ENCODE results near the gene DENND1A.

Gene DENND1A

DNA sequence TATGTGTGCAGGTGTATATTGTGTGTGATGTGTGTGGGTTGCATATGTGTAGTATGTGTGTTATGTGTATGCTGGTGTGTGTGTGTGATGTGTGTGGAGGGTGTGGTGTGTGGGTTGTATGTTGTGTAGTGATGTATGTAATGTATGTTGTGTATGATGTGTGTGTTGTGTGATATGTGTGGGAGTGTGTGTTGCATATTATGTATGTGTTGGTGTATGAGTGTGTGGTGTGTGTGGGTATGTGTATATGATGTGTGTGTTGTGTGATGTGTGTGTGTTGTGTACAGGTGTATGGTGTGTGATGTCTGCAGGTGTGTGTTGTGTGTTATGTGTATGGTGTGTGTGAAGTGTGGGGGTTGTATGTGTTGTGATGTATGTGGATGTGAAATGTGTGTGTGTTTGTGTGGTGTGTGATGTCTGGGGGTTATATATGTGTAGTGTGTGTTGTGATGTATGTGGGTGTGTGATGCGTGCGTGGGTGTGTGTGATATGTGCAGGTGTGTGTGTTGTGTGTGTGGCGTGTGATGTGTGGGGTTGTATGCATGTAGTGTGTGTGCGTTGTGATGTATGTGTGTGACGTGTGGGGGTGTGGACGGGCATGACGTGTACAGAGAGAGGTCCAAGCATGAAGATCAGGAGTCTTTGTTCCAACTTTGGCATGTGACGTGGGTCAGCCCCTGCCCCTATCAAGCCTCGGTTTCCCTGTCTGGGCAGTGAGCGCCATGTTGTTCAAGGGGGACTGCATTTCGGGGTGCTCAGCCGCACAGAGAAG, 582.5 kb downstream of the DENND1A start:
- Histone ChIP-seq H3F3A (ENCODE audit: low read depth) (no peaks in the 10 kb centered on the region), H3K9me2 (replicated peaks; ENCODE audit: low read depth, low read length) (no peaks in the 10 kb centered on the region), H3K9me3 (ENCODE audit: insufficient read depth, low read depth, low read length) (no peaks in the 10 kb centered on the region), H3K9ac (ENCODE audit: low read depth, low read length, poor library complexity, severe bottlenecking) (no peak overlapping the region), H3K79me2 (ENCODE audit: insufficient read depth, low read length) (no peaks in the 10 kb centered on the region), H3K4me1 (ENCODE audit: insufficient read depth, low read length, poor library complexity, severe bottlenecking) (no peaks in the 10 kb centered on the region), H4K20me1 (ENCODE audit: insufficient read depth, low read length, poor library complexity, severe bottlenecking) (no peaks in the 10 kb centered on the region), H2AFZ (ENCODE audit: low read length) (no peak overlapping the region), H3K36me3 (ENCODE audit: insufficient read depth, low read length) (no peaks in the 10 kb centered on the region), H3K4me3 (ENCODE audit: low read length, poor library complexity, severe bottlenecking) (no peak overlapping the region), H3K27me3 (ENCODE audit: insufficient read depth, low read length, poor library complexity, severe bottlenecking) (no peaks in the 10 kb centered on the region), H3K4me2 (ENCODE audit: low read depth, low read length, poor library complexity, severe bottlenecking) (no peak overlapping the region)
- TF ChIP-seq, protein P1, sequence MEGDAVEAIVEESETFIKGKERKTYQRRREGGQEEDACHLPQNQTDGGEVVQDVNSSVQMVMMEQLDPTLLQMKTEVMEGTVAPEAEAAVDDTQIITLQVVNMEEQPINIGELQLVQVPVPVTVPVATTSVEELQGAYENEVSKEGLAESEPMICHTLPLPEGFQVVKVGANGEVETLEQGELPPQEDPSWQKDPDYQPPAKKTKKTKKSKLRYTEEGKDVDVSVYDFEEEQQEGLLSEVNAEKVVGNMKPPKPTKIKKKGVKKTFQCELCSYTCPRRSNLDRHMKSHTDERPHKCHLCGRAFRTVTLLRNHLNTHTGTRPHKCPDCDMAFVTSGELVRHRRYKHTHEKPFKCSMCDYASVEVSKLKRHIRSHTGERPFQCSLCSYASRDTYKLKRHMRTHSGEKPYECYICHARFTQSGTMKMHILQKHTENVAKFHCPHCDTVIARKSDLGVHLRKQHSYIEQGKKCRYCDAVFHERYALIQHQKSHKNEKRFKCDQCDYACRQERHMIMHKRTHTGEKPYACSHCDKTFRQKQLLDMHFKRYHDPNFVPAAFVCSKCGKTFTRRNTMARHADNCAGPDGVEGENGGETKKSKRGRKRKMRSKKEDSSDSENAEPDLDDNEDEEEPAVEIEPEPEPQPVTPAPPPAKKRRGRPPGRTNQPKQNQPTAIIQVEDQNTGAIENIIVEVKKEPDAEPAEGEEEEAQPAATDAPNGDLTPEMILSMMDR (conservative IDR thresholded peaks at IDR 0.05; ENCODE audit: low read length), result no peak

DNA sequence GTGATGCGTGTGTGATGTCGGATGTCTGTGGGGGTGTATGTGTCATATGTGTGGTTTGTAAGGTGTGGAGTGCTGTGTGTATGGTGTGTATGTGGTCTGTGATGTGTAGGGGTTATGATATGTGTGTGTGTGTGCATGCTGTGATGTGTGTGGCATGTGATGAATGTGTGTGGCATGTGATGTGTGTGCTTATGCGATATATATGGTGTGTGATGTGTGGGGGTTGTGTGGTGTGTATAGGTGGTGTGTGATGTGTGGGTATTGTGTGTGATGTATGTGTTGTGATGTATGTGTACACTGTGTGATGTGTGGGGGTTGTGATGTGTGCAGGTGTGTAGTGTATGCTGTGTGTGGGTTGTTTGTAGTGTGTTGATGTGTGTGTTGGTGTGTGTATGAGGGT, 583.1 kb downstream of the DENND1A start:
- Histone ChIP-seq H3F3A (ENCODE audit: low read depth) (no peaks in the 10 kb centered on the region), H3K4me3 (ENCODE audit: low read length, poor library complexity, severe bottlenecking) (no peak overlapping the region), H3K36me3 (ENCODE audit: insufficient read depth, low read length) (no peaks in the 10 kb centered on the region), H3K9me2 (replicated peaks; ENCODE audit: low read depth, low read length) (no peaks in the 10 kb centered on the region), H3K9ac (ENCODE audit: low read depth, low read length, poor library complexity, severe bottlenecking) (no peak overlapping the region), H3K27me3 (ENCODE audit: insufficient read depth, low read length, poor library complexity, severe bottlenecking) (no peaks in the 10 kb centered on the region), H3K79me2 (ENCODE audit: insufficient read depth, low read length) (no peaks in the 10 kb centered on the region), H3K4me1 (ENCODE audit: insufficient read depth, low read length, poor library complexity, severe bottlenecking) (no peaks in the 10 kb centered on the region), H3K4me2 (ENCODE audit: low read depth, low read length, poor library complexity, severe bottlenecking) (no peak overlapping the region), H3K9me3 (ENCODE audit: insufficient read depth, low read depth, low read length) (no peaks in the 10 kb centered on the region), H4K20me1 (ENCODE audit: insufficient read depth, low read length, poor library complexity, severe bottlenecking) (no peaks in the 10 kb centered on the region), H2AFZ (ENCODE audit: low read length) (no peak overlapping the region)
- TF ChIP-seq, protein P1 (conservative IDR thresholded peaks at IDR 0.05; ENCODE audit: low read length), result no peak
- no peak for TF ChIP-seq EZH2phosphoT487 (IDR thresholded peaks at IDR 0.05; ENCODE audit: borderline replicate concordance)

DNA sequence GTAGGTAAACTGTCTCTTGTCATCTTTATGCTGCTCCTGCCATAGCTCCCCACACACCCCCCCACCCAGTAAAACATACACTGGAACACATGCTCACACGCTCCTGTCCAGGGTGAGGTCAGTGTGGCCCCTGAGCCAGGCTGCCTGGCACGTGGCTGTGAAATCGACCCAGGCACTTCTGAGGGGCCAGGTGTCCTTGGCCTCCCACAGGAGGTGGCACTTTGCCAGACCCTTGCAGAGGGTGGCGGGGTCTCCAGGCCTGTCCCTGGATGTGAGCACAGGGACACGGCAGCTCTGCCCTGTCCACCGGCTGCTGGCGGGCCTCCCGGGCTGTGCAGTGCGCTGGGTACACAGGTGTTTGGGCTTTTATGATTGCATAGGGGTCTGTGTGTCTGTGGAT, 583.9 kb downstream of the DENND1A start:
- TF ChIP-seq, protein P1 (conservative IDR thresholded peaks at IDR 0.05; ENCODE audit: low read length), result no peak
- TF ChIP-seq EZH2phosphoT487 (IDR thresholded peaks at IDR 0.05; ENCODE audit: borderline replicate concordance), result no peak
- Histone ChIP-seq H4K20me1 (ENCODE audit: insufficient read depth, low read length, poor library complexity, severe bottlenecking) (no peaks in the 10 kb centered on the region), H3K4me3 (ENCODE audit: low read length, poor library complexity, severe bottlenecking) (no peak overlapping the region), H3K9ac (ENCODE audit: low read depth, low read length, poor library complexity, severe bottlenecking) (no peak overlapping the region), H3K27me3 (ENCODE audit: insufficient read depth, low read length, poor library complexity, severe bottlenecking) (no peaks in the 10 kb centered on the region), H3K9me2 (replicated peaks; ENCODE audit: low read depth, low read length) (no peaks in the 10 kb centered on the region), H3K36me3 (ENCODE audit: insufficient read depth, low read length) (no peaks in the 10 kb centered on the region), H3K9me3 (ENCODE audit: insufficient read depth, low read depth, low read length) (no peaks in the 10 kb centered on the region), H3K4me1 (ENCODE audit: insufficient read depth, low read length, poor library complexity, severe bottlenecking) (peaks cover 6% of the 10 kb centered on the region), H2AFZ (ENCODE audit: low read length) (no peak overlapping the region), H3K4me2 (ENCODE audit: low read depth, low read length, poor library complexity, severe bottlenecking) (no peak overlapping the region), H3K79me2 (ENCODE audit: insufficient read depth, low read length) (no peaks in the 10 kb centered on the region), H3F3A (ENCODE audit: low read depth) (no peaks in the 10 kb centered on the region)
